ENCODE measurements around the gene MTF1.

MTF1 gene

GRCh38 chr1:37893673-37894072 lies 34.3 kb upstream of the MTF1 start:
- H3K27me3 ChIP-seq (ENCODE audit: control insufficient read depth in 1 of 2, insufficient read depth in 2 of 2, low read length in 2 of 2) = no peaks in the 10 kb centered on the region
- H3K4me1 ChIP-seq (ENCODE audit: control insufficient read depth in 1 of 2, insufficient read depth in 2 of 2, low read length in 2 of 2) = no peaks in the 10 kb centered on the region
- peaks cover 9 to 14% of the 10 kb centered on the region in 2 donors for H3K36me3 ChIP-seq (ENCODE audit: control insufficient read depth in 1 of 2, insufficient read depth in 2 of 2, low read length in 2 of 2)
- H3K4me3 ChIP-seq (ENCODE audit: low read depth in 1 of 2, low read length in 2 of 2) = no peak overlapping the region
- no peaks in the 10 kb centered on the region for H3K9me3 ChIP-seq (ENCODE audit: control insufficient read depth in 1 of 2, low read length in 2 of 2)
- H3K27ac ChIP-seq (ENCODE audit: low read depth, low read length) = no peak overlapping the region
- no peak overlapping the region for H3K9ac ChIP-seq (ENCODE audit: low read depth in 1 of 2, low read length in 2 of 2)

GRCh38 chr1:37892151-37893047 lies 33.0 kb upstream of the MTF1 start:
- Histone ChIP-seq H3K9me3 (ENCODE audit: control insufficient read depth in 1 of 2, low read length in 2 of 2) (no peaks in the 10 kb centered on the region), H3K36me3 (ENCODE audit: control insufficient read depth in 1 of 2, insufficient read depth in 2 of 2, low read length in 2 of 2) (peaks cover 17 to 27% of the 10 kb centered on the region in 2 donors), H3K27ac (ENCODE audit: low read depth, low read length) (no peak overlapping the region), H3K4me1 (ENCODE audit: control insufficient read depth in 1 of 2, insufficient read depth in 2 of 2, low read length in 2 of 2) (no peaks in the 10 kb centered on the region), H3K27me3 (ENCODE audit: control insufficient read depth in 1 of 2, insufficient read depth in 2 of 2, low read length in 2 of 2) (no peaks in the 10 kb centered on the region), H3K9ac (ENCODE audit: low read depth in 1 of 2, low read length in 2 of 2) (no peak overlapping the region), H3K4me3 (ENCODE audit: low read depth in 1 of 2, low read length in 2 of 2) (no peak overlapping the region)

- peaks cover 30 to 44% of the 10 kb centered on the region in 2 donors for H3K36me3 ChIP-seq (ENCODE audit: control insufficient read depth in 1 of 2, insufficient read depth in 2 of 2, low read length in 2 of 2)
- H3K9ac ChIP-seq (ENCODE audit: low read depth in 1 of 2, low read length in 2 of 2) = no peak overlapping the region
- H3K27me3 ChIP-seq (ENCODE audit: control insufficient read depth in 1 of 2, insufficient read depth in 2 of 2, low read length in 2 of 2) = no peaks in the 10 kb centered on the region
- H3K4me1 ChIP-seq (ENCODE audit: control insufficient read depth in 1 of 2, insufficient read depth in 2 of 2, low read length in 2 of 2) = no peaks in the 10 kb centered on the region
- H3K4me3 ChIP-seq (ENCODE audit: low read depth in 1 of 2, low read length in 2 of 2) = no peak overlapping the region
- no peak overlapping the region for H3K27ac ChIP-seq (ENCODE audit: low read depth, low read length)
- H3K9me3 ChIP-seq (ENCODE audit: control insufficient read depth in 1 of 2, low read length in 2 of 2) = no peaks in the 10 kb centered on the region
Observed at GRCh38 chr1:37890378-37891014, 31.1 kb upstream of the MTF1 start.

GRCh38 chr1:37888022-37888700 lies 28.8 kb upstream of the MTF1 start:
- Histone ChIP-seq H3K4me1 (ENCODE audit: control insufficient read depth in 1 of 2, insufficient read depth in 2 of 2, low read length in 2 of 2) (no peaks in the 10 kb centered on the region), H3K4me3 (ENCODE audit: low read depth in 1 of 2, low read length in 2 of 2) (no peak overlapping the region), H3K27ac (ENCODE audit: low read depth, low read length) (no peak overlapping the region), H3K9ac (ENCODE audit: low read depth in 1 of 2, low read length in 2 of 2) (no peak overlapping the region), H3K27me3 (ENCODE audit: control insufficient read depth in 1 of 2, insufficient read depth in 2 of 2, low read length in 2 of 2) (no peaks in the 10 kb centered on the region), H3K36me3 (ENCODE audit: control insufficient read depth in 1 of 2, insufficient read depth in 2 of 2, low read length in 2 of 2) (peaks cover 36 to 57% of the 10 kb centered on the region in 2 donors), H3K9me3 (ENCODE audit: control insufficient read depth in 1 of 2, low read length in 2 of 2) (no peaks in the 10 kb centered on the region)

GRCh38 chr1:37884145-37884544 lies 24.8 kb upstream of the MTF1 start:
- Histone ChIP-seq H3K4me3 (ENCODE audit: low read depth in 1 of 2, low read length in 2 of 2) (no peak overlapping the region), H3K36me3 (ENCODE audit: control insufficient read depth in 1 of 2, insufficient read depth in 2 of 2, low read length in 2 of 2) (peaks cover 40 to 81% of the 10 kb centered on the region in 2 donors), H3K27ac (ENCODE audit: low read depth, low read length) (no peak overlapping the region), H3K4me1 (ENCODE audit: control insufficient read depth in 1 of 2, insufficient read depth in 2 of 2, low read length in 2 of 2) (no peaks in the 10 kb centered on the region), H3K9ac (ENCODE audit: low read depth in 1 of 2, low read length in 2 of 2) (no peak overlapping the region), H3K27me3 (ENCODE audit: control insufficient read depth in 1 of 2, insufficient read depth in 2 of 2, low read length in 2 of 2) (no peaks in the 10 kb centered on the region), H3K9me3 (ENCODE audit: control insufficient read depth in 1 of 2, low read length in 2 of 2) (no peaks in the 10 kb centered on the region)

GRCh38 chr1:37883671-37884070 lies 24.3 kb upstream of the MTF1 start:
- H3K4me1 ChIP-seq (ENCODE audit: control insufficient read depth in 1 of 2, insufficient read depth in 2 of 2, low read length in 2 of 2) = no peaks in the 10 kb centered on the region
- no peak overlapping the region for H3K4me3 ChIP-seq (ENCODE audit: low read depth in 1 of 2, low read length in 2 of 2)
- H3K27me3 ChIP-seq (ENCODE audit: control insufficient read depth in 1 of 2, insufficient read depth in 2 of 2, low read length in 2 of 2) = no peaks in the 10 kb centered on the region
- no peaks in the 10 kb centered on the region for H3K9me3 ChIP-seq (ENCODE audit: control insufficient read depth in 1 of 2, low read length in 2 of 2)
- no peak overlapping the region for H3K27ac ChIP-seq (ENCODE audit: low read depth, low read length)
- peaks cover 39 to 78% of the 10 kb centered on the region in 2 donors for H3K36me3 ChIP-seq (ENCODE audit: control insufficient read depth in 1 of 2, insufficient read depth in 2 of 2, low read length in 2 of 2)
- no peak overlapping the region for H3K9ac ChIP-seq (ENCODE audit: low read depth in 1 of 2, low read length in 2 of 2)

GRCh38 chr1:37879865-37880264 lies 20.5 kb upstream of the MTF1 start:
- H3K36me3 ChIP-seq (ENCODE audit: control insufficient read depth in 1 of 2, insufficient read depth in 2 of 2, low read length in 2 of 2) = peaks cover 26 to 68% of the 10 kb centered on the region in 2 donors

GRCh38 chr1:37878071-37878470 lies 18.7 kb upstream of the MTF1 start:
- H3K9me3 ChIP-seq (ENCODE audit: control insufficient read depth in 1 of 2, low read length in 2 of 2) = no peaks in the 10 kb centered on the region
- H3K9ac ChIP-seq (ENCODE audit: low read depth in 1 of 2, low read length in 2 of 2) = no peak overlapping the region
- H3K4me3 ChIP-seq (ENCODE audit: low read depth in 1 of 2, low read length in 2 of 2) = no peak overlapping the region
- H3K36me3 ChIP-seq (ENCODE audit: control insufficient read depth in 1 of 2, insufficient read depth in 2 of 2, low read length in 2 of 2) = peaks cover 28 to 74% of the 10 kb centered on the region in 2 donors
- no peak overlapping the region for H3K27ac ChIP-seq (ENCODE audit: low read depth, low read length)
- H3K27me3 ChIP-seq (ENCODE audit: control insufficient read depth in 1 of 2, insufficient read depth in 2 of 2, low read length in 2 of 2) = no peaks in the 10 kb centered on the region
- no peaks in the 10 kb centered on the region for H3K4me1 ChIP-seq (ENCODE audit: control insufficient read depth in 1 of 2, insufficient read depth in 2 of 2, low read length in 2 of 2)

More at GRCh38 chr1:37879865-37880264, 20.5 kb upstream of the MTF1 start:
- H3K27ac ChIP-seq (ENCODE audit: low read depth, low read length) = no peak overlapping the region
- H3K27me3 ChIP-seq (ENCODE audit: control insufficient read depth in 1 of 2, insufficient read depth in 2 of 2, low read length in 2 of 2) = no peaks in the 10 kb centered on the region
- no peak overlapping the region for H3K9ac ChIP-seq (ENCODE audit: low read depth in 1 of 2, low read length in 2 of 2)
- H3K4me1 ChIP-seq (ENCODE audit: control insufficient read depth in 1 of 2, insufficient read depth in 2 of 2, low read length in 2 of 2) = no peaks in the 10 kb centered on the region
- no peaks in the 10 kb centered on the region for H3K9me3 ChIP-seq (ENCODE audit: control insufficient read depth in 1 of 2, low read length in 2 of 2)
- no peak overlapping the region for H3K4me3 ChIP-seq (ENCODE audit: low read depth in 1 of 2, low read length in 2 of 2)

GRCh38 chr1:37875833-37876232 lies 16.4 kb upstream of the MTF1 start:
- peaks cover 26 to 71% of the 10 kb centered on the region in 2 donors for H3K36me3 ChIP-seq (ENCODE audit: control insufficient read depth in 1 of 2, insufficient read depth in 2 of 2, low read length in 2 of 2)
- H3K4me3 ChIP-seq (ENCODE audit: low read depth in 1 of 2, low read length in 2 of 2) = no peak overlapping the region
- H3K27me3 ChIP-seq (ENCODE audit: control insufficient read depth in 1 of 2, insufficient read depth in 2 of 2, low read length in 2 of 2) = no peaks in the 10 kb centered on the region
- no peaks in the 10 kb centered on the region for H3K4me1 ChIP-seq (ENCODE audit: control insufficient read depth in 1 of 2, insufficient read depth in 2 of 2, low read length in 2 of 2)
- H3K9me3 ChIP-seq (ENCODE audit: control insufficient read depth in 1 of 2, low read length in 2 of 2) = no peaks in the 10 kb centered on the region
- H3K27ac ChIP-seq (ENCODE audit: low read depth, low read length) = no peak overlapping the region
- no peak overlapping the region for H3K9ac ChIP-seq (ENCODE audit: low read depth in 1 of 2, low read length in 2 of 2)

- Histone ChIP-seq H3K27me3 (ENCODE audit: control insufficient read depth in 1 of 2, insufficient read depth in 2 of 2, low read length in 2 of 2) (no peaks in the 10 kb centered on the region), H3K27ac (ENCODE audit: low read depth, low read length) (no peak overlapping the region), H3K9me3 (ENCODE audit: control insufficient read depth in 1 of 2, low read length in 2 of 2) (no peaks in the 10 kb centered on the region), H3K4me1 (ENCODE audit: control insufficient read depth in 1 of 2, insufficient read depth in 2 of 2, low read length in 2 of 2) (no peaks in the 10 kb centered on the region), H3K4me3 (ENCODE audit: low read depth in 1 of 2, low read length in 2 of 2) (no peak overlapping the region), H3K36me3 (ENCODE audit: control insufficient read depth in 1 of 2, insufficient read depth in 2 of 2, low read length in 2 of 2) (peaks cover 33 to 65% of the 10 kb centered on the region in 2 donors), H3K9ac (ENCODE audit: low read depth in 1 of 2, low read length in 2 of 2) (no peak overlapping the region)
Observed at GRCh38 chr1:37872692-37873091, 13.3 kb upstream of the MTF1 start.

All from duodenal mucosa (tissue), 2 donors.